Stimulated activated CD4-positive, alpha-beta T cell treated with anti-CD3 and anti-CD28 coated beads, Interleukin-15, amount 100 ng/mL, for 48 hours (primary cell): ENCODE measurements around the gene MEOX2.
A peak's percentile ranks its signal among the peaks of the same experiment; 100 is the strongest.

Experiments
- DNase-seq, 2 donors: peaks; one replicate each; pipeline ENCODE4 v3.0.0-alpha.2; 2020; ENCODE audit warnings: low read depth in 2 of 2

Gene MEOX2

DNA sequence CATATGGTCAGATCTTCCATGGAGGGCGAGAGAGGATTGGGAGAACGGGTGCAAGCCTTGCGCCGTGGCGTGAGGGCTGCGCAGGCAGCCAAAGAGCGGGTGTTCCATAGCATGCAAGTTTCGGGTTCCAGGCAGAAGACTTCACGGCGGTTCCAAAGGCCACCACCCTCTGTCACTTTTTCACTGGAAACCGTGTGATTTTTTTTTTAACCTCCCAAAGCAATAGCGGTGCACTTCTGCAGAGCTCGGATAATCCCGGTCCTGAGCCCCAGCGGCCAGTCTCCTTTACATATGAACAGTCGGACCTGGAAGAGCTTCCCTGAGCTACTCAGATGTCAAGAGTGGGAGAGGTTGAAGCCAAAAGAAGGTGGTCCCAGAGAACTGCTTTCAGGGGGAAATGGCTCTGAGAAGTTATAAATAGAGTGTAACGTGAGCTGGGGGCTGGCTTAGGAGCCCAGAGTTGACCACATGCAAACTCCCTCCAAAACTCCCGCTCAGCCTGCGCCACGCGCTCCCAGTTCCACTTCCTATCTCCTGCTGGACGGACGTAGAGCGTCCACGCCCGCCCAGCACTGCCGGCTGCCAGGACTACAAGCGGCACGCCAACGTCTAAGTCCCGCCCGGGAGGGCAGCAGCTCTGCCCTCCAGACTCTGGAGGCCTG, at the start of gene MEOX2:
Gene MEOX2 (minus strand): TSS at position 389 of the 662 bp plus-strand sequence. CDS start 281 bp downstream, at position 108.
- no peak for DNase-seq

DNA sequence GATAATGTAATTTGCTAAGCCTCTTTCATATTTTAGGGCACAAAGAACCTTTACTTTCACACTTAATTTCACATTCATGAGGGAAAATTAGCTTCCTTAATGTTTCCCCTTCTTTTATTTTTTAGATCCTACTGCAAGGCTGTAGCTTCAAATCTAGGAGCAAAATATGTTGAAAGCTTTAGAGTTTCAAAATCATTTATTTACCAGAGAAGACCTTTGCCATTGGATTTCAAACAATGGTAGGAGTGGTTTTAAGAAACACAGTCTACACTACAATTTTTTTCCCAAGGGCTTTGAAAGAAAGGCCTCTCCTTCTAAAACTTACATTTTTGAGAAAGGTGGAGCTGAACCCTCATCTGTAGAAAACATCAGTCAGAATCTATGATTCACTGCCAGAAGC, 43.3 kb upstream of the MEOX2 start:
- no peak for DNase-seq

DNA sequence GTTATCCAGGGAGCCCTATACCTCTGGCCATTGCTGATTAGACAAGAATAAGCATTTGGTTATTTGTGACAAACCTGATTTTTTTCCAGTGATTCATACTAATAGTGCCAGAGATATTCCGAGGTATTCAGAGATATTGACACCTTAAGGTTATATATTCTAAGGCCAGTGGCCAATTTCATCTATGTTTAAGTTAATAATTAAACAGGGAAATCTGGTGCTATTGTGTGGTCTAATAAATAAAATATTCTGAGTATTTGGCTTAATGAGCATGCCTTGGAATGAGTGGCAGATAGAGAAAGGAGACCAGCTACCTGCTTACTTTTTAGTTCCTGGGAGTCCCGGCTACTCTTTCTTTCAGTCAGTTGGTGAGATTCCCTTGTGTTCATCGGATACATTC, 38.6 kb upstream of the MEOX2 start:
- DNase-seq = no peak

- no peak for DNase-seq
Measured at GRCh38 chr7:15723841-15724240, 37.4 kb upstream of the MEOX2 start.

DNA sequence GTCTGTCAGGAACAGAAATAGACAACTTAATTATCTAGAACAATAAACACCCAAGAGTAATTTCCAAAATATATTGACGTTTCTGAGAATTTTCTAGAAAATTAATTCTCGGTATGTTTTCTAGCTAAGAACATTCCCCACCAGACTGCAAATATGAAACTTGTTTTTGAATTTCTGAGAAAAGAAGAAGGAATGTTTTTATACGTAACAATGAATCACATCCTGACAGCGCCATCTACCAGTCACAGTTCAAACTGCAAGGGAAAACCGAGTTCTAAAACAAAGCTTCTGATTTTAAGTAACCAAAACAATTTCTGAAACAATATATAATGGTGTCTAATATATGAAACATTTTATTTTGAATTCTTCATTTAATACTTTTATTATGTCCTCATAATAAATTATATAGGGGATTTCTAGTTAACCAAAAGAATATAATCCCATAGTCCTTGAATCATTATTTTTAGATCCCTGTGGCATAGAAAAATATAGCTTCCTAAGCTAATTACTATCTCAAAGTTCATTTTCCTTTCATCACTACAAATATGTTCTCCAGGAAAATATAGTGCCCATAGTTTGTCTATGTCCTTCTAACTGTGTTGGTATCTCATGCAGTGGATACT, 34.5 kb upstream of the MEOX2 start:
- DNase-seq = peak in 1 of 2 donors; percentile 0

- DNase-seq = no peak
Measured at GRCh38 chr7:15719311-15719710, 32.8 kb upstream of the MEOX2 start.

- no peak for DNase-seq
Measured at GRCh38 chr7:15715435-15715834, 29.0 kb upstream of the MEOX2 start.

DNA sequence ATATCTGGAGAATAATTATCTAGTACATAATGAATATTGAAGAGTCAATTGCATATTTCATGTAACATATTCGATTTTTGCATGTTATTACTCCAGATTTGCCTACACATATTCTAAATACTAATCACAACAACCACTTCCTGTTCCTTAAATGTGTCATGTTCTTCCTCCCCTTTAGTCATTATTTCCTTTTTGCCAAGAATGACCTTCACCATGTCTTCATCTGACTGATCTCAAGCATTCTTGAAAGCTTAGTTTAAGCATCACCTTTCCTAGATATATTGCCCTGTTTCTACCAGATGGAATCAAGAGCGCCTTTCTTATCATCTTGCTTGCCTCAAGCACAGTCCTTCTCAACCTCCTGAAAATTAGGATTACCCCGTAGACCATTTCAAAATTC, 23.5 kb upstream of the MEOX2 start:
- DNase-seq = no peak

DNA sequence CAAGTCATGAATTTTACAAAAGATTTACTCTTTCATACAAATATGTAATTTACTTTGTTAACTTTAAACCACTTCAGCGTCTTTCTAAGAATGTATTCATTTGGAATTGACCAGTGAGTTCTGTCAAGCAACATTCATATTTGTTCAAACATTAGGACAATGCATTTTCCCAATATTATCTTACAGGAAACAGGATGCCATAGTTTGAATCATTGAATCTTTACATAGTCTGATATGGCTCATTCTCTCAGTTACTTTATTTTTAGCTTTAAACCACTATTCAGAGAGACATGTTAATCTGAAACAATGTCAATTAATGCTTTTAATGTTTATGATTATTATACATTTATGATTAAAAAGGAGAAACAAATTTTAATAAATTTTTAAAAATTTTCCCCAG, 21.1 kb upstream of the MEOX2 start:
- no peak for DNase-seq

- DNase-seq = no peak
Measured at GRCh38 chr7:15703732-15704131, 17.2 kb upstream of the MEOX2 start.

- no peak for DNase-seq
Measured at GRCh38 chr7:15692501-15693020, 6.1 kb upstream of the MEOX2 start.

- DNase-seq = no peak
Measured at GRCh38 chr7:15688911-15689310, 2.4 kb upstream of the MEOX2 start.

- DNase-seq = no peak
Measured at GRCh38 chr7:15688279-15688626, 1.8 kb upstream of the MEOX2 start.

- DNase-seq = no peak
Measured at GRCh38 chr7:15687546-15688278, 1.2 kb upstream of the MEOX2 start.

DNA sequence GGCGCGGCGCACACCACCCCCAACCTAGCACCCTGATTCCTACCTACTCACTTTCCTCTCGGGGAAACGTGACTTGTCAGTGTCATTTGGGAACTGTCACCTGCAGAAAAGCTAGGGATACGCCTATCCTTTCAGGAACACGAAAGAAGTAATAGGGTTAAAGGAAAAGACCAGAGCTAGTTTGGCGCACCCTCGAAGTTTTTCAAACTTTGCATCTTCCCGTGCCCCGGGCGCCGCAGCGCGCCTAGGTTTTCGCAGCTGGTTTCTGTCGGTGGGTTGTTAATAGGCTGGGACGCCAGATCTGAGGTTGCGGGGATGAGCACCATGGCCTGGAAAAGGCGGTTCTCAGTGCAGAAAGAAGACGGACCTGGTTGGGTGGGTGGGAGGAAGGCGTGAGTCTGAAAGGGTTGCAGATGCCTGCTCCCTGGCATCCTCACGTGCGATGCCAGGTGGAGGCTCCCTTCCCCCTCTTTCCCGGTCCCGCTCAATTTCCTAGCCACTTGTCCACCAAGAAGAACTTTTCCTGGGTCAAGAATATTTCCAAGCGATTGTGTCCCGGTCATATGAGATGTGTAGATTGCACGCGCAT, 568 bp upstream of the MEOX2 start:
- DNase-seq = no peak

DNA sequence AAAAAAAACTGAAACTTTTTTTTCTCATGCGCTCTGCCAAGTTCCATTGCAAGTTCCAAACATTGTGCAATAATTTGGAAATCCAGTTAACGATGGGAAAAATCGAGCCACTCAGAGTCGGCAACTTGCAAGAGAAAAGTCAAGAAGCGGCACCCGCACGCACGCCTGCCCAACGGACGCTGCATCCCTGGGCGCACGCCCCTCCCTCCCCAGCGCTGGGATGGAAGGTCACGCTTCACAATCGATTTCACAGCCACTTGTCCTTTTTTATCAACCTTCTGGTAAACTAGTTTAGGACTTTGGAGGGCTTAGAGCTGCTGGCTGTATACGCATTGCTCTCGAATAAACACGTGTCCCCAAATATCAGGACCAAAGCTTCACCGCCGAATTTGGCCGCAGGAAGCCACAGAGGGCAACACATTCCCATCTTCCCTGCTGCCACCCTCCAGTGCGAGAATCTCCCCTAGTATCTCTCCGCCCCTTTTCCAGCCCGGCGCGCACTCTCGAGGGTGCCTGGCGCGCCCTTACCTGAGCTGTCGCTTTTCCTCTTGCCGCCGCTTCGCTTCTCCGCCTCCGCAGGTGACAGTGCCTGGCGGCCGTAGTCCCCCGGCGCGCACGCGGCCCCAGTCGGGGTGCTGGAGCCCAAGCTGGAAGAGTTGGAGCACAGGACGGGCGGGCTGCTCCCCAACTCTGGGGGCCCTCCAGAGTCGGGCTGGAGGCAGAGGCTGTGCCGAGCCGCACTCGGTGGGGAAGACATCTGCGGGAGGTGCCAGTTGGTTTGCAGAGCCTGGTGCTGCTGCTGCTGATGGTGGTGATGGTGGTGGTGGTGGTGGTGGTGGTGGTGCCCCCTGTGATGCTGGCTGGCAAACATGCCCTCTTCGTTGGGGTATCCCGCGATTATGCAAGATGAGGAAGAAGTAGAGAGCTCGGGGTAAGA, 857 bp downstream of the MEOX2 start:
- DNase-seq = no peak

DNA sequence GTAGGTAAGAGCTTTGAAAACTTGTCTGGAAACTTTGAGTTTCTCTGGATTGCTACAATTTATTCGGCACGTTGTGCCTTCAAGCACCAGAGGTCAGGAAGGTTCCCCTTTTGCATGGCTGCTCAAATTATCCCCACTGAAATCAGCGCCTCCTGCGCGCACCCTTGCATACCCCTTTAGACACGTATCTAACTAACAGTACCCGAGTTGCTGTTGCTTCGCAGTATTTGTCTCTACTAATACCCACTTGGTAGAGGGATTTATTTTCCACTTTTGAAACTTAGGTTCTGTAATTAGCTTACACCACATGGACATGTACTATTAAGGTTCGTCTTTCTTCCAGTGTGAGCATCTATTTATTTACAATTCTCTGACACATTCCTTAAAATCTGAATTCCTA, 1.6 kb downstream of the MEOX2 start:
- DNase-seq = no peak

GRCh38 chr7:15684111-15684800, 2.2 kb downstream of the MEOX2 start:
- DNase-seq = no peak

DNA sequence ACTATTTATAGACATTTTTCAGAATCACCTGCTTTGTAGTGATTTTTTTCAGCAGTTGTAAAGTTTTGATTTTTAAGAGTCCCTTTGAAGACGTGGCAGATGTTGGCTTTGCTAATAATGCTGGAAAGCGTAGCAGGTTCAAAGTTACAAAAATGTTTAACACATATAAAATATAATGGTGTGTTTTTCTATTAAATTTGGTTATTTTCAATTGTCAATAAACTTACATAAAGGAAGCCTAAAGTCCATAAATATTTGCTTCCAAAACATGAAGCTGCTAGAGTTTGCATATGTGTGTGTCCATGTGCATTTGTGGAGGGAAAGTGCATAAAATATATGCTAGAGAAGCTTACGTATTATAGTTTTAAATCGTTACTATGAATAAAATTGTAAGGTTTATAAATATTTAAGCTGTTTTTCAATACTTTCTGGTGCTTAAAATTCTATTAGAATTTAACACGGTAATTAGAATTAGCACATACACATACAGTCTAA, 3.7 kb downstream of the MEOX2 start:
- DNase-seq = no peak

DNA sequence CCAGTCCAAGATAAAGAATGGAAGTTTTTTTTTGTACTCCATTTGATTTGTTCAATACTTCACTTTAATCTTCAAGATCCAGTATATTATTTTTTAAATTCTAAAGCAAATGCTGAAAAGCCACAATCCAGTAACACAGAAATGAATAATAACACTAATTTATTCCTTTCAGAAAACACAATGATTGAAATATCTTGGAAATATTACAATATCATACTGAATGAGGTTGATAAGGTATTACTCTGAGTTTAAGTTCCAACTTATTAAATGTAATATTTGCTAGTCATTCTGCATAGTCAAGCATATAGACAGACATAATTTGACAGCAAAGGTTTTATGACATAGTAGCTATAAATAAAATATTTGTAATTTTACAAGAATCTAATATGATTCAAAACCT, 4.4 kb downstream of the MEOX2 start:
- no peak for DNase-seq

- DNase-seq = no peak
Measured at GRCh38 chr7:15681631-15682030, 4.9 kb downstream of the MEOX2 start.
